ENCODE measurements around the gene ACTG2. TPM values are rescaled to one million over a fixed set of nuclear protein-coding genes. Genes with fewer than 3 reads are reported as not detected.

The ACTG2 gene
- total and polyA plus RNA-seq, 12 donors: 0.52 to 94.0 (median 2.9) TPM

GRCh38 chr2:73930386-73930785, 37.6 kb downstream of the ACTG2 start:
- Histone ChIP-seq H3K4me3 (no peak overlapping the region), H3K9me3 (replicated peaks in 1 of 3) (no peaks in the 10 kb centered on the region), H3K4me1 (replicated peaks in 1 of 2) (peaks cover 18 to 52% of the 10 kb centered on the region in 2 donors), H3K27ac (no peak overlapping the region), H3K27me3 (no peaks in the 10 kb centered on the region), H3K36me3 (replicated peaks in 1 of 2) (no peaks in the 10 kb centered on the region)
- DNase-seq: no peak
- WGBS, 4 donors: 71 to 85% (median 80%) methylated on average over 2 of the region's 2 CpGs
- TF ChIP-seq CTCF (IDR thresholded peaks at IDR 0.05) (no peak), POLR2A (IDR thresholded peaks at IDR 0.05) (no peak)
- intact Hi-C loops (cut with DNase I): no loop called here

GRCh38 chr2:73931531-73932500, 39.0 kb downstream of the ACTG2 start:
- 86 to 94% (median 93%) methylated on average over 7 of the region's 7 CpGs for WGBS, 4 donors
- no peaks in the 10 kb centered on the region for H3K9me3 ChIP-seq (replicated peaks in 1 of 3)
- H3K27me3 ChIP-seq: no peaks in the 10 kb centered on the region
- TF ChIP-seq POLR2A (IDR thresholded peaks at IDR 0.05): no peak
- peak in 1 of 6 experiments; percentile 5 for TF ChIP-seq CTCF (IDR thresholded peaks at IDR 0.05)
- H3K36me3 ChIP-seq (replicated peaks in 1 of 2): no peaks in the 10 kb centered on the region
- H3K4me1 ChIP-seq (replicated peaks in 1 of 2): peaks cover 18 to 54% of the 10 kb centered on the region in 2 donors
- DNase-seq: no peak
- H3K27ac ChIP-seq: no peak overlapping the region
- intact Hi-C loops (cut with DNase I): no loop called here
- no peak overlapping the region for H3K4me3 ChIP-seq

GRCh38 chr2:73933194-73933593, 40.4 kb downstream of the ACTG2 start:
- Histone ChIP-seq H3K36me3 (replicated peaks in 1 of 2) (no peaks in the 10 kb centered on the region), H3K9me3 (replicated peaks in 1 of 3) (no peaks in the 10 kb centered on the region), H3K27ac (no peak overlapping the region), H3K4me3 (no peak overlapping the region), H3K4me1 (replicated peaks in 1 of 2) (peaks cover 8 to 50% of the 10 kb centered on the region in 2 donors), H3K27me3 (no peaks in the 10 kb centered on the region)
- DNase-seq: no peak
- intact Hi-C loops (cut with DNase I): no loop called here
- 88 to 96% (median 94%) methylated on average over 3 of the region's 3 CpGs for WGBS, 4 donors
- no peak for TF ChIP-seq CTCF (IDR thresholded peaks at IDR 0.05)
- no peak for TF ChIP-seq POLR2A (IDR thresholded peaks at IDR 0.05)

DNA sequence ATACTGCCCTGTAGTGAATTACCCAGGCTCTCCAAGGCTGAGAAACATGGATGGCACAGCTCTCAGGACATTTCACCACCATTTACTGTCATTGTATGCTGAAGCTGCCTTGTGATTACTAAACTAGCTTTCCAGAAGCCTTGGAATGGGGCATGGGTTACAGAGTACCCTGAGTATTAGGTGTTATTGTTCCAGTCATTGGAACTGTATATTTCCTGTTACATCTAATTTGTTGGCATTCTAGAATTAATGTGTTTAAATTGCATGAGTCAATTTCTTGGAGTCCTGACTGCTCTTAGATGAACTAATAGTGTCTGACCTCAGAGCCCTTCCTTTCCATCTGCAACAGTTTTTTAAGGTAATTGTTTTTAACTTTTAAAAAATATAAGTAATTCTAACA, 42.8 kb downstream of the ACTG2 start:
- Histone ChIP-seq H3K4me1 (replicated peaks in 1 of 2) (peaks cover 0 to 35% of the 10 kb centered on the region in 2 donors), H3K9me3 (replicated peaks in 1 of 3) (no peaks in the 10 kb centered on the region), H3K36me3 (replicated peaks in 1 of 2) (no peaks in the 10 kb centered on the region), H3K27me3 (no peaks in the 10 kb centered on the region), H3K27ac (no peak overlapping the region), H3K4me3 (no peak overlapping the region)
- intact Hi-C loops (cut with DNase I): no loop called here
- no peak for DNase-seq
- TF ChIP-seq CTCF (IDR thresholded peaks at IDR 0.05): no peak
- TF ChIP-seq POLR2A (IDR thresholded peaks at IDR 0.05): no peak

All from adrenal gland (tissue), 12 donors.